WERI-Rb-1 (cell line): ENCODE data around the gene HASPIN.
"Not testable (repeated sequence)": the region's sequence is repeated elsewhere in the genome, so short reads cannot be mapped to it uniquely, and the experiment has no call there.

ENCODE experiments used
- DNase-seq: peaks from one replicate; pipeline ENCODE4 v3.0.0-alpha.2; 2020
- H3K27ac ChIP-seq: fragments of 250-450 bp; sonication (Bioruptor Pico); 2 replicates; pipeline ENCODE4 v1.5.1; 2020; ENCODE audit warnings: mild to moderate bottlenecking, moderate library complexity
- H3K27me3 ChIP-seq: fragments of 250-450 bp; sonication (Bioruptor Pico); 2 replicates; pipeline ENCODE4 v1.5.1; 2021; ENCODE audit warnings: mild to moderate bottlenecking, low read depth, moderate library complexity; ENCODE audit not compliant: insufficient read depth, severe bottlenecking
- H3K36me3 ChIP-seq: fragments of 250-450 bp; sonication (Bioruptor Pico); 2 replicates; pipeline ENCODE4 v1.5.1; 2020; ENCODE audit warnings: mild to moderate bottlenecking, moderate library complexity
- H3K4me3 ChIP-seq: 2 replicates; pipeline ENCODE4 v1.5.1; 2011; ENCODE audit warnings: low read depth, mild to moderate bottlenecking, control low read depth, low read length
- H3K9me3 ChIP-seq: fragments of 250-450 bp; sonication (Bioruptor Pico); 2 replicates; pipeline ENCODE4 v1.5.1; 2021; ENCODE audit warnings: mild to moderate bottlenecking, moderate library complexity; ENCODE audit not compliant: severe bottlenecking
- TF ChIP-seq, protein P1 (sequence below): IDR thresholded peaks from 2 replicates; pipeline ENCODE4 v1.5.1; 2011; ENCODE audit warnings: low read depth, mild to moderate bottlenecking, control low read depth, inconsistent platforms, low read length

Gene HASPIN

DNA sequence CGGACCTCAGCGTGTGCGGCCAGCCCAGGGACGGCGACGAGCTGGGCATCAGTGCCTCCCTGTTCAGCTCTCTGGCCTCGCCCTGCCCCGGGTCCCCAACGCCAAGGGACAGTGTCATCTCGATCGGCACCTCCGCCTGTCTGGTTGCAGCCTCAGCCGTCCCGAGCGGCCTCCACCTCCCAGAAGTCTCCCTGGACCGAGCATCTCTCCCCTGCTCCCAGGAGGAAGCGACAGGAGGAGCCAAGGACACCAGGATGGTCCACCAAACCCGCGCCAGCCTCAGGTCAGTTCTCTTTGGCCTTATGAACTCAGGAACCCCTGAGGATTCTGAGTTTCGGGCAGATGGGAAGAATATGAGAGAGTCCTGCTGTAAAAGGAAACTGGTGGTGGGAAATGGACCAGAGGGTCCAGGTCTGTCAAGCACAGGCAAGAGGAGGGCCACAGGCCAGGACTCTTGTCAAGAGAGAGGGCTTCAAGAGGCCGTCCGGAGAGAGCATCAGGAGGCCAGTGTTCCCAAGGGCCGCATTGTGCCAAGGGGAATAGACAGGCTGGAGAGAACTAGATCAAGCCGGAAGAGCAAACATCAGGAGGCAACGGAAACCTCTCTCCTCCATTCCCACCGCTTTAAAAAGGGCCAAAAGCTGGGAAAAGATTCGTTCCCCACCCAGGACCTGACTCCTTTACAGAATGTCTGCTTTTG is 825 bp downstream of the HASPIN start:
- DNase-seq, result no peak
- Histone ChIP-seq H3K9me3 (no peaks in the 10 kb centered on the region), H3K36me3 (peaks cover 48% of the 10 kb centered on the region), H3K27me3 (no peaks in the 10 kb centered on the region), H3K4me3 (peak overlapping the region; percentile 92), H3K27ac (peak overlapping the region; percentile 91)
- TF ChIP-seq, protein P1, sequence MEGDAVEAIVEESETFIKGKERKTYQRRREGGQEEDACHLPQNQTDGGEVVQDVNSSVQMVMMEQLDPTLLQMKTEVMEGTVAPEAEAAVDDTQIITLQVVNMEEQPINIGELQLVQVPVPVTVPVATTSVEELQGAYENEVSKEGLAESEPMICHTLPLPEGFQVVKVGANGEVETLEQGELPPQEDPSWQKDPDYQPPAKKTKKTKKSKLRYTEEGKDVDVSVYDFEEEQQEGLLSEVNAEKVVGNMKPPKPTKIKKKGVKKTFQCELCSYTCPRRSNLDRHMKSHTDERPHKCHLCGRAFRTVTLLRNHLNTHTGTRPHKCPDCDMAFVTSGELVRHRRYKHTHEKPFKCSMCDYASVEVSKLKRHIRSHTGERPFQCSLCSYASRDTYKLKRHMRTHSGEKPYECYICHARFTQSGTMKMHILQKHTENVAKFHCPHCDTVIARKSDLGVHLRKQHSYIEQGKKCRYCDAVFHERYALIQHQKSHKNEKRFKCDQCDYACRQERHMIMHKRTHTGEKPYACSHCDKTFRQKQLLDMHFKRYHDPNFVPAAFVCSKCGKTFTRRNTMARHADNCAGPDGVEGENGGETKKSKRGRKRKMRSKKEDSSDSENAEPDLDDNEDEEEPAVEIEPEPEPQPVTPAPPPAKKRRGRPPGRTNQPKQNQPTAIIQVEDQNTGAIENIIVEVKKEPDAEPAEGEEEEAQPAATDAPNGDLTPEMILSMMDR, result no peak

DNA sequence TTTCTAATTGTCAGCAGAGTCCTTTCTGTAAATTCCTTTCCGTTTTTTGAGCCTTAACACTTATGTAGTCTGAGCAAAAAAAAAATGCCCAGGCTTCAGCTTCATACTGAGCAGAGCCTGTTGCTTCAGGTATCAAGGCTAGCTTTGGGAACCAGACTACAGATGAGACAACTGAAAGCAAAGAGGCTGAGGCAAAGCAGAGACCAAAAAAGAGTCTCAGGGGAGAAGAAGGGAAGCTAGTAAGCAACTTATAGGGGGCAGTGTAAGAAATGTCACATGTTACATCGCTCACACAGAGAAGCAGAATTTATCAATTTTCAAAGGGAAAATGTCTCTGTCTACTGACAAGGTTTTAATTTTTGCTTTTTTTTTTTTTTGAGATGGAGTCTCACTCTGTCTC is 3.3 kb downstream of the HASPIN start:
- no peaks in the 10 kb centered on the region for H3K9me3 ChIP-seq
- peaks cover 30% of the 10 kb centered on the region for H3K36me3 ChIP-seq
- no peaks in the 10 kb centered on the region for H3K27me3 ChIP-seq
- TF ChIP-seq, protein P1, result no peak
- no peak overlapping the region for H3K27ac ChIP-seq
- no peak for DNase-seq
- H3K4me3 ChIP-seq, result no peak overlapping the region

DNA sequence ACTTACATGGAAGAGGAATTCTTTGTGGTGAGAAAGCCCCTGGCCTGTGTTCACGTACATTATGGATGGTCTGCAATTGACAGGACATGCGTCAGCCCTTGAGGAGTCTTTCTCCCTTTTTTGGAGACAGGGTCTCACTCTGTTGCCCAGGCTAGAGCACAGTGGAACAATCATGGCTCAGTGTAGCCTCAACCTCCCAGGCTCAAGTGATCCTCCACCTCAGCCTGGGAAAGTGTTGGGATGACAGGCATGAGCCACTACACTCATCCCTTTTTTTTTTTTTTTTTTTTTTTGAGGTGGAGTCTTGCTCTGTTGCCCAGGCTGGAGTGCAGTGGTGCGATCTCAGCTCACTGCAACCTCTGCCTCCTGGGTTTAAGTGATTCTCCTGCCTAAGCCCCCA is 4.4 kb downstream of the HASPIN start:
- peaks cover 29% of the 10 kb centered on the region for H3K36me3 ChIP-seq
- not testable (repeated sequence) for H3K9me3 ChIP-seq, H3K27me3 ChIP-seq, H3K4me3 ChIP-seq, DNase-seq, H3K27ac ChIP-seq

DNA sequence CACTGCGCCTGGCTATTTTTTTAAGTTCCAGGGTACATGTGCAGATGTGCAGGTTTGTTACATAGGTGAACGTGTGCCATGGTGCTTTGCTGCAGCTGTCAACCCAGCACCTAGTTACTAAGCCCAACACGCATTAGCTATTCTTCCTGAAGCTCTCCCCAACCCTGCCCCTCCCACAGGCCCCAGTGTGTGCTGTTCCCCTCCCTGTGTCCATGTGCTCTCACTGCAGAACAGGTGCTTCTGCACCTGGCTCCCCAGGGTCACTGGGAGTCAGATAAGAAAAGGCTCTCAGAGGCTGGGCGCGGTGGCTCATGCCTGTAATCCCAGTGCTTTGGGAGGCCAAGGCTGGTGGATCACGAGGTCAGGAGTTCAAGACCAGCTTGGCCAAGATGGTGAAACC is 6.2 kb downstream of the HASPIN start:
- H3K27me3 ChIP-seq, result no peaks in the 10 kb centered on the region
- TF ChIP-seq, protein P1, result no peak
- no peaks in the 10 kb centered on the region for H3K9me3 ChIP-seq
- peaks cover 23% of the 10 kb centered on the region for H3K36me3 ChIP-seq
- DNase-seq, result peak; percentile 19
- no peak overlapping the region for H3K27ac ChIP-seq
- no peak overlapping the region for H3K4me3 ChIP-seq

DNA sequence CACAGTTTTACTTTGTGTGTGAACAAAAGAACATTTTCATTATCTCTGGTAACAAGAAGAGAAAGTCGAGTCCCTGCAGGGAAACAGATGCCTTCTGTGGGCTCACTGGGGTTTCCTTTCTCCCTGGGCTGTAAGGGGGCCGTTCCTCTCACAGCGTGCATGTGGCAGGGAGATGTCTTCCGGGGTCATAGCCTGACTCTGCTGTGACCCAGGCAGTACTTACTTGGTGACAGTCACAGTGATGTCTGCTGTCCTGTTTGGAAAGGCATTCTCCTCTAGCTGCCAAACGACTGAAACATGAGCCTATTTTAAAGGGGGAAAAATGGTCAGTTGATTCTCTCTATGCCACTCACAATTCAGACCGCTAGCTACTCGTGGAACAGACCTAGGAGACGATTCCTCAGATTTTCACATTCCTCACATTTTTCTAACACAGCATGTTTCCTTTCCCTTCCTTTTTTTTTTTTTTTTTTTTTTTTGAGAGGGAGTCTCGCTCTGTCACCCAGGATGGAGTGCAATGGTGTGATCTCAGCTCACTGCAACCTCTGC is 7.3 kb downstream of the HASPIN start:
- Histone ChIP-seq H3K9me3 (no peaks in the 10 kb centered on the region), H3K27ac (no peak overlapping the region), H3K36me3 (peaks cover 20% of the 10 kb centered on the region), H3K27me3 (no peaks in the 10 kb centered on the region), H3K4me3 (no peak overlapping the region)
- TF ChIP-seq, protein P1, result no peak
- no peak for DNase-seq

DNA sequence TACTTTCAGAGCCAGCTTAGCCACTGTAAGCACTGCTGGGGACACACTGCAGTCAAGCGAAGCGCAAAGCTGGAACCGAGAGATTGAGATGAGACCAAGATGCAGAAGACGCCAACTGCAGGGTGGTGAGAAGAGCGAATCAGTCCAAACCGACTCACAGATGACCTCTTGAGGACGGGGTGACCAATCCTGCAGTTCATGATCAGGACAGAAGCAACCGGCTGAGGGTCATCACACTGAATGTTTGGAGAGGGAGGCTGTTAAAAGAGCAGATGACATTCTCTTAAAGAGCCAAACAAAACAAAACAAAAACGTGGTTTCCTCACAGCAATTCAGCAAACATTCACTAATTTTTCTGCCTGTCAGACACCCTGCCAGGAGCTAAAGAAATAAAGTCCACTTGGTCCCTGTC is 8.5 kb downstream of the HASPIN start:
- Histone ChIP-seq H3K9me3 (no peaks in the 10 kb centered on the region), H3K4me3 (no peak overlapping the region), H3K27me3 (no peaks in the 10 kb centered on the region), H3K36me3 (peaks cover 9% of the 10 kb centered on the region), H3K27ac (no peak overlapping the region)
- TF ChIP-seq, protein P1, result peak; percentile 28
- DNase-seq, result peak; percentile 22

DNA sequence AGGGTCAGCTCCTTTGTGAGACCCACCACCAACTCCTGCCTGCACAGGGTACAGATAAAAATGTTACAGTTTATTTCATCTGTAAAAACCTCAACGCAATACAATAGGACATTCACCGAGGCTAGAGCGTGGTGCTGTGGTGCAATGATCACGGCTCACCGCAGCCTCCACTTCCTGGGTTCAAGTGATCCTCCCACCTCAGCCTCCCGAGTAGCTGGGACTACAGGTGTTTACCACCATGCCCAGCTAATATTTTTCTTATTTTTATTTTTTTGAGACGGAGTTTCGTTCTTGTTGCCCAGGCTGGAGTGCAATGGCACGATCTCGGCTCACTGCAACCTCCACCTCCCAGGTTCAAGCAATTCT is 11.2 kb downstream of the HASPIN start:
- H3K27ac ChIP-seq, H3K4me3 ChIP-seq, H3K9me3 ChIP-seq, H3K36me3 ChIP-seq, DNase-seq, H3K27me3 ChIP-seq: not testable (repeated sequence)
